Measurements from ENCODE around the gene SBK2. TPM values are rescaled to one million over a fixed set of nuclear protein-coding genes. Genes with fewer than 3 reads are reported as not detected.

The SBK2 gene
- total and polyA plus RNA-seq, 4 donors: not detected

- Histone ChIP-seq H3K36me3 (ENCODE audit: control insufficient read depth in 1 of 2, insufficient read depth in 2 of 2, low read length in 1 of 2) (no peaks in the 10 kb centered on the region), H3K27ac (ENCODE audit: low read depth in 1 of 2, low read length in 2 of 2) (no peak overlapping the region), H3K4me1 (ENCODE audit: control insufficient read depth in 1 of 2, insufficient read depth in 2 of 2, low read length in 2 of 2) (no peaks in the 10 kb centered on the region), H3K27me3 (ENCODE audit: control insufficient read depth in 1 of 2, insufficient read depth in 2 of 2, low read length in 1 of 2) (no peaks in the 10 kb centered on the region), H3K9me3 (ENCODE audit: control insufficient read depth, low read length) (no peaks in the 10 kb centered on the region), H3K4me3 (ENCODE audit: low read length in 2 of 2) (no peak overlapping the region)
- ATAC-seq (ENCODE audit: low FRiP score) (no peak), DNase-seq (peak in 1 of 2 donors; percentile 24)
- intact Hi-C loops (cut with DNase I): no loop called here
- 92 to 93% methylated on average over 25 to 26 of the region's 26 CpGs for WGBS, 2 donors
Observed at GRCh38 chr19:55530996-55531395, 5.9 kb downstream of the SBK2 start.

GRCh38 chr19:55529636-55530234, 7.2 kb downstream of the SBK2 start:
- Histone ChIP-seq H3K9me3 (ENCODE audit: control insufficient read depth, low read length) (no peaks in the 10 kb centered on the region), H3K36me3 (ENCODE audit: control insufficient read depth in 1 of 2, insufficient read depth in 2 of 2, low read length in 1 of 2) (no peaks in the 10 kb centered on the region), H3K4me3 (ENCODE audit: low read length in 2 of 2) (no peak overlapping the region), H3K27ac (ENCODE audit: low read depth in 1 of 2, low read length in 2 of 2) (no peak overlapping the region), H3K4me1 (ENCODE audit: control insufficient read depth in 1 of 2, insufficient read depth in 2 of 2, low read length in 2 of 2) (no peaks in the 10 kb centered on the region), H3K27me3 (ENCODE audit: control insufficient read depth in 1 of 2, insufficient read depth in 2 of 2, low read length in 1 of 2) (no peaks in the 10 kb centered on the region)
- ATAC-seq (ENCODE audit: low FRiP score) (peak; percentile 11), DNase-seq (peak in 1 of 2 donors; percentile 44)
- intact Hi-C loops (cut with DNase I): no loop called here
- WGBS, 2 donors: 90 to 92% methylated on average over 47 to 56 of the region's 56 CpGs

GRCh38 chr19:55528030-55528803, 8.7 kb downstream of the SBK2 start:
- H3K9me3 ChIP-seq (ENCODE audit: control insufficient read depth, low read length): no peaks in the 10 kb centered on the region
- intact Hi-C loops (cut with DNase I): no loop called here
- no peak overlapping the region for H3K27ac ChIP-seq (ENCODE audit: low read depth in 1 of 2, low read length in 2 of 2)
- no peaks in the 10 kb centered on the region for H3K36me3 ChIP-seq (ENCODE audit: control insufficient read depth in 1 of 2, insufficient read depth in 2 of 2, low read length in 1 of 2)
- ATAC-seq (ENCODE audit: low FRiP score) (no peak), DNase-seq (peak in 1 of 2 donors; percentile 28)
- WGBS, 2 donors: 14 to 17% methylated on average over 15 of the region's 15 CpGs
- H3K27me3 ChIP-seq (ENCODE audit: control insufficient read depth in 1 of 2, insufficient read depth in 2 of 2, low read length in 1 of 2): no peaks in the 10 kb centered on the region
- no peak overlapping the region for H3K4me3 ChIP-seq (ENCODE audit: low read length in 2 of 2)
- no peaks in the 10 kb centered on the region for H3K4me1 ChIP-seq (ENCODE audit: control insufficient read depth in 1 of 2, insufficient read depth in 2 of 2, low read length in 2 of 2)

- no peaks in the 10 kb centered on the region for H3K9me3 ChIP-seq (ENCODE audit: control insufficient read depth, low read length)
- 79 to 85% methylated on average over 22 of the region's 22 CpGs for WGBS, 2 donors
- ATAC-seq (ENCODE audit: low FRiP score) (no peak), DNase-seq (no peak)
- no peak overlapping the region for H3K4me3 ChIP-seq (ENCODE audit: low read length in 2 of 2)
- H3K36me3 ChIP-seq (ENCODE audit: control insufficient read depth in 1 of 2, insufficient read depth in 2 of 2, low read length in 1 of 2): no peaks in the 10 kb centered on the region
- no peak overlapping the region for H3K27ac ChIP-seq (ENCODE audit: low read depth in 1 of 2, low read length in 2 of 2)
- H3K4me1 ChIP-seq (ENCODE audit: control insufficient read depth in 1 of 2, insufficient read depth in 2 of 2, low read length in 2 of 2): no peaks in the 10 kb centered on the region
- H3K27me3 ChIP-seq (ENCODE audit: control insufficient read depth in 1 of 2, insufficient read depth in 2 of 2, low read length in 1 of 2): no peaks in the 10 kb centered on the region
- intact Hi-C loops (cut with DNase I): no loop called here
Observed at GRCh38 chr19:55527197-55528029, 9.5 kb downstream of the SBK2 start.

- H3K4me3 ChIP-seq (ENCODE audit: low read length in 2 of 2): no peak overlapping the region
- intact Hi-C loops (cut with DNase I): no loop called here
Observed at GRCh38 chr19:55526216-55527196, 10.4 kb downstream of the SBK2 start.

GRCh38 chr19:55525289-55526101, 11.4 kb downstream of the SBK2 start:
- Histone ChIP-seq H3K4me3 (ENCODE audit: low read length in 2 of 2) (no peak overlapping the region), H3K9me3 (ENCODE audit: control insufficient read depth, low read length) (no peaks in the 10 kb centered on the region), H3K36me3 (ENCODE audit: control insufficient read depth in 1 of 2, insufficient read depth in 2 of 2, low read length in 1 of 2) (no peaks in the 10 kb centered on the region), H3K27ac (ENCODE audit: low read depth in 1 of 2, low read length in 2 of 2) (no peak overlapping the region), H3K27me3 (ENCODE audit: control insufficient read depth in 1 of 2, insufficient read depth in 2 of 2, low read length in 1 of 2) (no peaks in the 10 kb centered on the region), H3K4me1 (ENCODE audit: control insufficient read depth in 1 of 2, insufficient read depth in 2 of 2, low read length in 2 of 2) (no peaks in the 10 kb centered on the region)
- intact Hi-C loops (cut with DNase I): no loop called here
- DNase-seq: no peak
- WGBS, 2 donors: 32 to 37% methylated on average over 29 of the region's 29 CpGs
- ATAC-seq (ENCODE audit: low FRiP score): peak; percentile 12

More at GRCh38 chr19:55526216-55527196, 10.4 kb downstream of the SBK2 start:
- no peaks in the 10 kb centered on the region for H3K9me3 ChIP-seq (ENCODE audit: control insufficient read depth, low read length)
- H3K4me1 ChIP-seq (ENCODE audit: control insufficient read depth in 1 of 2, insufficient read depth in 2 of 2, low read length in 2 of 2): no peaks in the 10 kb centered on the region
- H3K27ac ChIP-seq (ENCODE audit: low read depth in 1 of 2, low read length in 2 of 2): no peak overlapping the region
- ATAC-seq (ENCODE audit: low FRiP score) (no peak), DNase-seq (peak in 1 of 2 donors; percentile 71)
- no peaks in the 10 kb centered on the region for H3K27me3 ChIP-seq (ENCODE audit: control insufficient read depth in 1 of 2, insufficient read depth in 2 of 2, low read length in 1 of 2)
- no peaks in the 10 kb centered on the region for H3K36me3 ChIP-seq (ENCODE audit: control insufficient read depth in 1 of 2, insufficient read depth in 2 of 2, low read length in 1 of 2)
- WGBS, 2 donors: 29 to 31% methylated on average over 35 of the region's 35 CpGs

GRCh38 chr19:55520691-55521292, 16.1 kb downstream of the SBK2 start:
- 78 to 81% methylated on average over 14 of the region's 14 CpGs for WGBS, 2 donors
- intact Hi-C loops (cut with DNase I): no loop called here
- DNase-seq: no peak
- no peak overlapping the region for H3K27ac ChIP-seq (ENCODE audit: low read depth in 1 of 2, low read length in 2 of 2)
- H3K36me3 ChIP-seq (ENCODE audit: control insufficient read depth in 1 of 2, insufficient read depth in 2 of 2, low read length in 1 of 2): no peaks in the 10 kb centered on the region
- H3K27me3 ChIP-seq (ENCODE audit: control insufficient read depth in 1 of 2, insufficient read depth in 2 of 2, low read length in 1 of 2): no peaks in the 10 kb centered on the region
- no peak overlapping the region for H3K4me3 ChIP-seq (ENCODE audit: low read length in 2 of 2)
- no peak for ATAC-seq (ENCODE audit: low FRiP score)
- no peaks in the 10 kb centered on the region for H3K9me3 ChIP-seq (ENCODE audit: control insufficient read depth, low read length)
- no peaks in the 10 kb centered on the region for H3K4me1 ChIP-seq (ENCODE audit: control insufficient read depth in 1 of 2, insufficient read depth in 2 of 2, low read length in 2 of 2)
